NCI-H1436 (cell line): ENCODE results near the gene SLC24A3.

Experiments
- DNase-seq: peaks from one replicate; lab custom pipeline; 2025; lab: John Stamatoyannopoulos, UW

Gene SLC24A3

DNA sequence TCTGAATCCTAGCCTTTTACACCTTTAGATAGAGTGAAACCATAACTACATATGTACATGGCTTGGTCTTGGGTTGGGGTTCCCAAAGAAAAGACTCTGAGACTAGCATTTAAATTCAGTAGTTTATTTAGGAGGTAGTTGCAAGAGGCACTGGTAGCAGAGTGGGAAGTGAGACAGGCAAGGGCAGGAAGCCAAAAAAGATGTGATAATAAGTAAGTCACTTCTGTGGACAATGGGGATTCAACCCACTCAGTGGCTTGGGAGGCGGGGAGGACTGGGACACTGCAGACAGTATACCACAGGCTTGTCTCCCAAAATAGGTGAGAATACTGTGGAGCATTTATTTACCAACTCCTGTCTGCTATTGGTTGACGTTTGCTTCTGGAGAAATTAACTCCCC lies 131.9 kb downstream of the SLC24A3 start:
- DNase-seq = no peak

GRCh38 chr20:19347943-19348456 lies 135.6 kb downstream of the SLC24A3 start:
- DNase-seq = no peak

DNA sequence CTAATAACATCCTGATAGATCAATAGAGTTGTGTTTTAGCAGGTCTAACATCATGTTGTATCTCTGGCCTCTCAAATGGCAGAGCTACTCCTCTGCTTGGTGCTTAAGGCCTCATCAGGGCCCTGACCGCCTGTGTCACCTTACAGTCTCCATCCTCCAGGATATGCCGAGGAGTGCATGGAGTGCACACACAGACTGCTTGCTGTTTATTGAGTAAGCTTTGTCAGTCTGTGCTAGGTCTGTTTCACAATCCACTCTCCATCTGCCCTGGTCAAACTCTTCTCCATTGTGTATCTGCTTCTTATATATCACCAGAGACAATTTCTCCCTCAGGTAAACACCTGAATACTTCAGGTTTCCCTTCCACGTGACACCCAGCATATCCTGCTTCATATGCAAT lies 136.1 kb downstream of the SLC24A3 start:
- no peak for DNase-seq

DNA sequence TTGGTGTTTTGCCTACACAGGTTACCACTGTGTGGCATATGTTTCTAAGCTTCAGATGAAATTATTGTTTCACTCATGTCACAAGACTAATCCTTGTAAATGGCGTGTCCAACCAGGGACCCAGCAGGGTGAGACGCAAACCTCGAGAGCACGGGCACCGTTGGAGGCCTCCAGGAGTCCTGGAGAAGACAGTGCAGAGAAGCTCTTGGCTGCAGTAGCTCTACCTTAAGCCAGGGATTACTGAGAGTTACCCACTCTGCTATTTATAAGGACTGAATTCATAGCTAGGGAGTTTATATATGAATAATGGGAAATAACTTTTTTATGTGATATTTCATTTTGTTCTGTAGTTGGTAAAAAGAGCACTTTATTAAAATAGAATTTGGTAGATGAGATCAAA lies 137.4 kb downstream of the SLC24A3 start:
- no peak for DNase-seq

DNA sequence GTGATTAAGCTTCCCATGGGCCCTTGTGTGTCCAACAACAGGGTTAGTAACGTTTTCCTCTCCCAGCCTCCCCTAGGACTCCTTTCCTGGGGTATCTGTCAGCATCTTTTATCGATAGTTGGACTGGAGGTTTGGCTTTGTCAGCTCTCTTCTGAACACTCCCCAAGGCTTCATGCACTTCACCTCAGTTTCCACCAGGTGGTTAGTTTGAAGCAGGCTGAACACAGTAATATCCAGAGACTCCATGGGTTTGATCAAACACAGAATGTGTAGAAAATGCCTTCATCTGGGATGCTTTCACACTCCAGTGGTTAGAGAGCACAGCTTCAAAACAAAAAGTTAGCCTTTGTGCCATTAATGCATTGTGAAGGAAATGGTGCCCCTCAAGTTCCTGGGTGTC lies 139.1 kb downstream of the SLC24A3 start:
- no peak for DNase-seq

DNA sequence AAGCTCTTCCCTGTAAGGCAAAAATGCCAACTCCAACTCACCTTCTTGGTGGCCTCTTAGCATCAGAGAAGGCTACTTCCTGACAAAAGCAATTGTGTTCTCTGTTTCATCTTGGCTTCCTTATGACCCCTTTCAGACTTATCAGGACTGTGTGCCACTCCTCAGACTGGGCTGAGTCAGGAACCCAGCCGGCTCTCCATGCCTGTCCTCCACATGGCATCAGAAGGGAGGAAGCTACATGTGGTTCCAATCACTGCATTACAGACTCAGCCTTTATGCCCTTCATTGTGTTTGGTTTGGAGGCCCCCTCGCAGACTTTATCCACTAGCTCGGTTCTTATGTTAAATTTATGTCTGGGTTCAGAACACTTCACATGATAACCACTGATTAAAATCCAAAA lies 142.5 kb downstream of the SLC24A3 start:
- DNase-seq = no peak

GRCh38 chr20:19361790-19362189 lies 149.3 kb downstream of the SLC24A3 start:
- no peak for DNase-seq

GRCh38 chr20:19363476-19363875 lies 151.0 kb downstream of the SLC24A3 start:
- DNase-seq = no peak

GRCh38 chr20:19367591-19367990 lies 155.1 kb downstream of the SLC24A3 start:
- no peak for DNase-seq

DNA sequence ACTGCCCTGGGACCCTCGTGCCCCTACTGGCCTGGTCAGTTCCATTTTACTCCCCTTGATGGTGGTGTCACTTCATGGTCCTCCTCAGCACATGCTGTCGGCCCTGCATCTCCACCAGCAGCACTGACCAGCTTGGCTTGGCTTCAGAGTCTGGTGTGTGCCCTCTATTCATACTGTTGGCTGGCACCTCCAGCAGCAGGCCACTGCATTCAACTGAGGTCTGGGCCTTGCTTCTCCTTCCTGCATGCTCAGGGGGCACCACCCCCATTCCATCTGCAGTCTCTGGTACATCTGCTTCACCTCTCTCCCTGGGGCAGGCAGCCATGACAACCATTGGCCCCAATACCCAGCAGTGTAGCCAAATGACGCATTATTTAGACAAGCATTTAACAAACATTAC lies 155.9 kb downstream of the SLC24A3 start:
- no peak for DNase-seq

GRCh38 chr20:19370076-19371075 lies 157.9 kb downstream of the SLC24A3 start:
- DNase-seq = no peak

GRCh38 chr20:19371112-19371511 lies 158.7 kb downstream of the SLC24A3 start:
- no peak for DNase-seq

- DNase-seq = no peak
Observed at GRCh38 chr20:19374216-19374615, 161.8 kb downstream of the SLC24A3 start.

- no peak for DNase-seq
Observed at GRCh38 chr20:19375395-19375794, 163.0 kb downstream of the SLC24A3 start.

DNA sequence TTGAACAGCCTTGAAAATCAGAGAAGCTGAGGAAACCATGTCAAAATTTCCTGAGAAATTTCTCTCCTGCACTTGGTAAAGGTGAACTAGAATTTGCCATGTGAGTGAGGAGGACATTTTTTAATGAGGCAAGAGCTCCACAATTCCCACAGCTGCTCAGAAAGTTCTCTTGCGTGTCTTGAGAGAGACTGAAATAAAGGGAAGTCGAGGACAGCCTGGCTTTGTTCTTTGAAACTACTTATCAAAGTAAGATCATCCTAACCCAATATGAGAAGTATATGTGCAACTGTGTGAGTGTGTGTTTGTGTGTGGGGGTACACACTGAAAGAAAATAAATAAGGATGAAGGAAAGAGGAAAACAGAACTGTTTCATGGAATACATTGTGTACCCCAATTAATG lies 163.4 kb downstream of the SLC24A3 start:
- DNase-seq = no peak

- DNase-seq = no peak
Observed at GRCh38 chr20:19376451-19377229, 164.2 kb downstream of the SLC24A3 start.

GRCh38 chr20:19378058-19378457 lies 165.6 kb downstream of the SLC24A3 start:
- no peak for DNase-seq

DNA sequence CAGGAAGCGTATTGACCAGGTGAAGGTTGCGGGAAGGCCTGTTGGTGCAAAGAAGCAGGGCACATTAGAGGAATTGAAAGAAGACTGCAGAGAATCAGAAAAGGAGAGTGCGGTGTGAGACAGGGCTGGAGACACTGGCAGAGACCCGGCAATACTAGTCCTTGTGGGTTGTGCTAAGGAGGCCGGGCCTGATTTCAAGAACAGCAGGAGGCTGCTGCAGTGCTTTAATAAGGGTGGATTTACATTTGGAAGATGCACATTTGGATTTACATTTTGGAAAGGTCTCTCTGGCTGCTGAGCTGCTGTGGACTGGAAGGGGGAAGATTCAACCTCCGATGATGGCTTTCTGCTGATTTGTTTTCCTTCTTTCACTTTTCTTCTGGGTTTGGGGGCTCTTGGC lies 167.8 kb downstream of the SLC24A3 start:
- DNase-seq = no peak

- no peak for DNase-seq
Observed at GRCh38 chr20:19381947-19382346, 169.5 kb downstream of the SLC24A3 start.

DNA sequence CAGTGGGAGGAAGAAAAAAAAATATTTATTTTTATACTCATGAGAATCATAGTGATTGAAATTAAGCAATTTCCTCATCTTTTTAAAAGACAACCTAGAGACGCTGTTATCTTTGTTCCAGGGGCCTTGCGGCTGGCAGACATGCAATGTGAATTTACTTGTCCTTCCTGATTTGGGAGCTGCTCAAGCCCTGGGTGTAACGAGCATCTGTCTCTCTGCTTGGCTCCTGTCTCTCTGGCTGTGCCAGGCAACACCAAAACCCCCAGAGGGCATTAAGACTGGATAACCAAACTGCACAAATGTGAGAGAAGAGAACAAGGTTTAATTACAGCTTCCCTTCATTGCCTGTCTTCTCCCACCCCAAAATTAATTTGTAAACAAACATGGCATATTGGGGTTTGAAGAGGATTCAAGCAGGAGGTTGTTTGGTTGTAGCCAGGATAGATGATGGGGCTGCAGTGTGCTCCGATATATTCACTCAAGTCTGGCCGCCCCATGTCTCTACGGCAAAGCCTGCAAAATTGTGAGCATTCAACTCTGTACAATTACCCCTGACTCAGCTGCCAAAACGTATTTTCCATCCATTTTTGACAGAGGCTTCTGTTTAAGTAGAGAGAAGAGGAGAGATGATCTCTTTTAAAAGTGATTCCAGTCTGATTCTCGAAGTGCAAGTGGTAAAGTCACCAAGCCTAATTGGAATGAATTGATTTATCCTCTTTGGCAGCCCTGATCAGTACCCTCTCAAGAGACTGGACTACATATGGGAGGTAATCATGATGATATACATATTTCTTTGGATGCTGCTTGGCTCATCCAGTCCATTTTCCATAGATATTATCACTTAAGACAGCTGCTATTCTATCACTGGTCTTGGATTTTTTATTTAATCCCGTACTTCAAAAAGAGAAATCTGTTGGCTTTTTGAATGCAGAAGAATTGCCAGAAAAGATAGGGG lies 170.2 kb downstream of the SLC24A3 start:
- no peak for DNase-seq

GRCh38 chr20:19384940-19385339 lies 172.5 kb downstream of the SLC24A3 start:
- DNase-seq = no peak

DNA sequence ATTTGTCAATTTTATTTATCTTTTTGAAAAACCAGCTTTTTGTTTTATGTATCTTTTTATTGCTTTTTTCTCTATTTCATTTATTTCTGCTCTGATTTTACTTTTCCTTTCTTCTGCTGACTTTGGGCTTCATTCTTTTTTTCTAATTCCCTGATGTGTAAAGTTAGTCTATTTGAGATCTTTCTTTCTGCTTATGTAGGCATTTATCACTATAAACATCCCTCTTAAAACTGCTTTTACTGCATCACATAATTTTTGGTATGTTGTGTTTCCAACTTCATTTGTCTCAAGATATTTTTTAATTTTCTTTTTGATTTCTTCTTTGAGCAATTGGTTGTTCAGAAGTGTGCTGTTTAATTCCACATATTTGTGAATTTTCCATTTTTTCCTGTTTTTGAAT lies 174.8 kb downstream of the SLC24A3 start:
- no peak for DNase-seq
